ENCODE data around the gene MAP6D1. TPM values are rescaled to one million over a fixed set of nuclear protein-coding genes. Genes with fewer than 3 reads are reported as not detected.

Gene MAP6D1
- total and polyA plus RNA-seq, 2 donors (not counting 1 experiment from before 2014, with no cell fraction given), result 0.83 to 2.1 TPM

DNA sequence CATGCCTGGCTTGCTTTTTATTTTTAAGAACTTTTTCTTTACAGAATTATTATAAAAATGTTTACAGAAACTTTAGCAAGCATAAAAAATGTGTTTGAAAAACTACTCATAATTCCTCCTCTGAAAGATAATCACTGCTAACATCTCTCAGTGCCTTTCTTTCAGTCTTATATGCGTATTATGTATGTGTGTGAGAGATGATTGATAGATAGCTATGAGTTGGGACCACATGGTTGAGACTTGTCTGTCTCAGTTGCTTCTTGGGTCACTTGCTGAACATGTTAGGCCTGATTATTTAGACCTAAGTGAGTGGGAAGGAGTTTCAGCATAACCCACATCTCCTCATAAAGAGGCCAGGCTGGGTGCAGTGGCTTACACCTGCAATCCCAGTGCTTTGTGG is 11.1 kb downstream of the MAP6D1 start:
- no peak overlapping the region for H2AFZ ChIP-seq (ENCODE audit: low read length)
- no peak for DNase-seq (ENCODE audit: low read depth in 2 of 2)
- H3K36me3 ChIP-seq (ENCODE audit: control insufficient read depth, insufficient read depth, low read length), result peaks cover 5% of the 10 kb centered on the region
- no peak overlapping the region for H3K4me2 ChIP-seq (ENCODE audit: extremely low read depth, insufficient read depth, low read length)
- H3K9me3 ChIP-seq (ENCODE audit: control insufficient read depth, insufficient read depth, low read depth, low read length), result no peaks in the 10 kb centered on the region
- no peaks in the 10 kb centered on the region for H3K27me3 ChIP-seq (ENCODE audit: control insufficient read depth, insufficient read depth, low read length)
- H3K4me1 ChIP-seq (ENCODE audit: control insufficient read depth, extremely low read depth, insufficient read depth, low read length), result no peaks in the 10 kb centered on the region
- no peaks in the 10 kb centered on the region for H4K20me1 ChIP-seq (ENCODE audit: control insufficient read depth, extremely low read depth, insufficient read depth, low read length)
- no peak overlapping the region for H3K27ac ChIP-seq (ENCODE audit: insufficient read depth, low read length)
- H3K9ac ChIP-seq (ENCODE audit: insufficient read depth, low read length), result no peak overlapping the region
- no peaks in the 10 kb centered on the region for H3K79me2 ChIP-seq (ENCODE audit: control insufficient read depth, insufficient read depth, low read length)
- H3K4me3 ChIP-seq (replicated peaks in 1 of 4; ENCODE audit: control extremely low read depth in 1 of 4, insufficient read depth in 1 of 4, low read depth in 3 of 4, low read length in 4 of 4), result no peak overlapping the region
- TF ChIP-seq, protein P1, sequence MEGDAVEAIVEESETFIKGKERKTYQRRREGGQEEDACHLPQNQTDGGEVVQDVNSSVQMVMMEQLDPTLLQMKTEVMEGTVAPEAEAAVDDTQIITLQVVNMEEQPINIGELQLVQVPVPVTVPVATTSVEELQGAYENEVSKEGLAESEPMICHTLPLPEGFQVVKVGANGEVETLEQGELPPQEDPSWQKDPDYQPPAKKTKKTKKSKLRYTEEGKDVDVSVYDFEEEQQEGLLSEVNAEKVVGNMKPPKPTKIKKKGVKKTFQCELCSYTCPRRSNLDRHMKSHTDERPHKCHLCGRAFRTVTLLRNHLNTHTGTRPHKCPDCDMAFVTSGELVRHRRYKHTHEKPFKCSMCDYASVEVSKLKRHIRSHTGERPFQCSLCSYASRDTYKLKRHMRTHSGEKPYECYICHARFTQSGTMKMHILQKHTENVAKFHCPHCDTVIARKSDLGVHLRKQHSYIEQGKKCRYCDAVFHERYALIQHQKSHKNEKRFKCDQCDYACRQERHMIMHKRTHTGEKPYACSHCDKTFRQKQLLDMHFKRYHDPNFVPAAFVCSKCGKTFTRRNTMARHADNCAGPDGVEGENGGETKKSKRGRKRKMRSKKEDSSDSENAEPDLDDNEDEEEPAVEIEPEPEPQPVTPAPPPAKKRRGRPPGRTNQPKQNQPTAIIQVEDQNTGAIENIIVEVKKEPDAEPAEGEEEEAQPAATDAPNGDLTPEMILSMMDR (conservative IDR thresholded peaks at IDR 0.05 in 1 of 2, IDR thresholded peaks at IDR 0.05 in 1 of 2; ENCODE audit: low read depth in 1 of 2, low read length in 2 of 2), result no peak
- TF ChIP-seq EZH2 (IDR thresholded peaks at IDR 0.05; ENCODE audit: low read length, missing control alignments), result no peak

DNA sequence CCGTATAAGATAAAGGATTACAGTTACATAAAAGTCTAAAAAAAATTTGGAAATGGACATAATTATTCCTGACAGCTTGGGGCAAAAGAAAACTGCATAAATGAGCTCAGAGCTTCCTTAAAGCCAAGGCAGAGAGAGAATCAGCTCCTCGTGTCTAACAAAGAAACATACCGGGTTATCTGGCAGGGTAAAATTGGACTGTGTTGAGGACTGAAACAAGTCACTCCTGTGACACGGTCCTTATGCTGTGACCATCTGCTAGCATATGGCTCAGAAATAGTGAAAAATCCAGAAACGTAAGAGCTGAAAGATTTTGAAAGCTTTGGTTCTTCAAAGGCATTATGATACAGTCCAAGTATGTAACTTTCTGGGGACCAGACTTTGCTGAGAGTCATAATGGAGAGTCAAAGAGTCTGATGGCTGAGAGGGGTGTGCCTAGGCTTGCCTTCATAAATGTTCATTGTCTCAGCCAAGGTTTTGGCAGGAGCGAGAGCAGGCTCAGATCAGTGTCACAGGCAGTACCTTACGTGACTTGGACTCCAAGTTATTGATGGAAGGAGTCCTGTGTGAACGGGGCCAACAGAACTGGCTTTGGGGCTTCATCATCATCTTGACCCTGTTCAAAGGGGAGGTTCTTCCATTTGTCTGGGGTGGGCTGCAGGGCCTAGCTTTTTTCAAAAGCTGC is 12.5 kb downstream of the MAP6D1 start:
- no peak overlapping the region for H2AFZ ChIP-seq (ENCODE audit: low read length)
- no peaks in the 10 kb centered on the region for H3K4me1 ChIP-seq (ENCODE audit: control insufficient read depth, extremely low read depth, insufficient read depth, low read length)

DNA sequence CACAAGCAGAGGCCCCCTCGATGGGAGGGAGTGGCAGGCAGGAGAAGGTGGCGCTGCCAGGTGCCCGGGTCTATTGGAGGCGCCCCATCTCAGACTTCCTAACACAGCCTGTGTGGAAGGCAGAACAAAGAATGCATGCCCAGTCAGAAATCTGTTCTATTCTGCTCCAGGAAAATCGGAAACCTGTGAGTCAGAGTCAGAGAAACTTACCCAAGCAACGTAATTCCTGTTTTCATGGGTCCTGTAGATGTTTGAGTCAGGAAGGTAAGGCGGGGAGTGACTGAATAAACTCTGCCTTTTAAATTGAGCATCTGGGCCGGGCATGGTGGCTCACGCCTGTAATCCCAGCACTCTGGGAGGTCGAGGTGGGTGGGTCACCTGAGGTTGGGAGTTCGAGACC is 13.7 kb downstream of the MAP6D1 start:
- Histone ChIP-seq H3K36me3 (ENCODE audit: control insufficient read depth, insufficient read depth, low read length) (peaks cover 10% of the 10 kb centered on the region), H3K4me2 (ENCODE audit: extremely low read depth, insufficient read depth, low read length) (no peak overlapping the region), H2AFZ (ENCODE audit: low read length) (no peak overlapping the region), H3K9ac (ENCODE audit: insufficient read depth, low read length) (no peak overlapping the region), H3K4me3 (replicated peaks in 1 of 4; ENCODE audit: control extremely low read depth in 1 of 4, insufficient read depth in 1 of 4, low read depth in 3 of 4, low read length in 4 of 4) (no peak overlapping the region), H3K27me3 (ENCODE audit: control insufficient read depth, insufficient read depth, low read length) (no peaks in the 10 kb centered on the region), H3K27ac (ENCODE audit: insufficient read depth, low read length) (no peak overlapping the region), H3K9me3 (ENCODE audit: control insufficient read depth, insufficient read depth, low read depth, low read length) (no peaks in the 10 kb centered on the region), H3K4me1 (ENCODE audit: control insufficient read depth, extremely low read depth, insufficient read depth, low read length) (no peaks in the 10 kb centered on the region), H4K20me1 (ENCODE audit: control insufficient read depth, extremely low read depth, insufficient read depth, low read length) (no peaks in the 10 kb centered on the region), H3K79me2 (ENCODE audit: control insufficient read depth, insufficient read depth, low read length) (no peaks in the 10 kb centered on the region)
- DNase-seq (ENCODE audit: low read depth in 2 of 2), result no peak
- TF ChIP-seq, protein P1 (conservative IDR thresholded peaks at IDR 0.05 in 1 of 2, IDR thresholded peaks at IDR 0.05 in 1 of 2; ENCODE audit: low read depth in 1 of 2, low read length in 2 of 2), result no peak

More for the DNA sequence above, 12.5 kb downstream of the MAP6D1 start:
- DNase-seq (ENCODE audit: low read depth in 2 of 2), result no peak
- TF ChIP-seq, protein P1 (conservative IDR thresholded peaks at IDR 0.05 in 1 of 2, IDR thresholded peaks at IDR 0.05 in 1 of 2; ENCODE audit: low read depth in 1 of 2, low read length in 2 of 2), result no peak
- TF ChIP-seq EZH2 (IDR thresholded peaks at IDR 0.05; ENCODE audit: low read length, missing control alignments), result no peak
- H3K27me3 ChIP-seq (ENCODE audit: control insufficient read depth, insufficient read depth, low read length), result no peaks in the 10 kb centered on the region
- no peak overlapping the region for H3K27ac ChIP-seq (ENCODE audit: insufficient read depth, low read length)
- peaks cover 7% of the 10 kb centered on the region for H3K36me3 ChIP-seq (ENCODE audit: control insufficient read depth, insufficient read depth, low read length)
- no peak overlapping the region for H3K9ac ChIP-seq (ENCODE audit: insufficient read depth, low read length)
- no peak overlapping the region for H3K4me3 ChIP-seq (replicated peaks in 1 of 4; ENCODE audit: control extremely low read depth in 1 of 4, insufficient read depth in 1 of 4, low read depth in 3 of 4, low read length in 4 of 4)
- H3K4me2 ChIP-seq (ENCODE audit: extremely low read depth, insufficient read depth, low read length), result no peak overlapping the region
- no peaks in the 10 kb centered on the region for H3K9me3 ChIP-seq (ENCODE audit: control insufficient read depth, insufficient read depth, low read depth, low read length)
- no peaks in the 10 kb centered on the region for H3K79me2 ChIP-seq (ENCODE audit: control insufficient read depth, insufficient read depth, low read length)
- no peaks in the 10 kb centered on the region for H4K20me1 ChIP-seq (ENCODE audit: control insufficient read depth, extremely low read depth, insufficient read depth, low read length)

All from fibroblast of lung (primary cell).